C4-2B (cell line): ENCODE data around the gene KIF6.

Source experiments
- ZFX ChIP-seq: fragments of 450-650 bp; IDR thresholded peaks from 2 replicates; pipeline ENCODE4 v1.6.1; 2017
- TF ChIP-seq, protein P1 (sequence below): fragments of 450-650 bp; conservative IDR thresholded peaks from 2 replicates; pipeline ENCODE4 v1.5.1; 2017; ENCODE audit warnings: mild to moderate bottlenecking

- TF ChIP-seq, protein P1, sequence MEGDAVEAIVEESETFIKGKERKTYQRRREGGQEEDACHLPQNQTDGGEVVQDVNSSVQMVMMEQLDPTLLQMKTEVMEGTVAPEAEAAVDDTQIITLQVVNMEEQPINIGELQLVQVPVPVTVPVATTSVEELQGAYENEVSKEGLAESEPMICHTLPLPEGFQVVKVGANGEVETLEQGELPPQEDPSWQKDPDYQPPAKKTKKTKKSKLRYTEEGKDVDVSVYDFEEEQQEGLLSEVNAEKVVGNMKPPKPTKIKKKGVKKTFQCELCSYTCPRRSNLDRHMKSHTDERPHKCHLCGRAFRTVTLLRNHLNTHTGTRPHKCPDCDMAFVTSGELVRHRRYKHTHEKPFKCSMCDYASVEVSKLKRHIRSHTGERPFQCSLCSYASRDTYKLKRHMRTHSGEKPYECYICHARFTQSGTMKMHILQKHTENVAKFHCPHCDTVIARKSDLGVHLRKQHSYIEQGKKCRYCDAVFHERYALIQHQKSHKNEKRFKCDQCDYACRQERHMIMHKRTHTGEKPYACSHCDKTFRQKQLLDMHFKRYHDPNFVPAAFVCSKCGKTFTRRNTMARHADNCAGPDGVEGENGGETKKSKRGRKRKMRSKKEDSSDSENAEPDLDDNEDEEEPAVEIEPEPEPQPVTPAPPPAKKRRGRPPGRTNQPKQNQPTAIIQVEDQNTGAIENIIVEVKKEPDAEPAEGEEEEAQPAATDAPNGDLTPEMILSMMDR: no peak
- TF ChIP-seq ZFX: no peak
Measured at GRCh38 chr6:39307462-39307861, 417.7 kb downstream of the KIF6 start.
